GM12892 (cell line): ENCODE results near the gene GPC5.

Experiments
- POLR2A ChIP-seq: IDR thresholded peaks from 2 replicates; pipeline ENCODE4 v1.6.1; 2011; ENCODE audit warnings: low read depth, low read length, control low read depth
- POLR2AphosphoS5 ChIP-seq: IDR thresholded peaks from 2 replicates; pipeline ENCODE4 v1.6.1; 2011; ENCODE audit warnings: low read depth, low read length, control low read depth
- TAF1 ChIP-seq: IDR thresholded peaks from 2 replicates; pipeline ENCODE4 v1.6.1; 2011; ENCODE audit warnings: low read depth, mild to moderate bottlenecking, control low read depth, low read length, borderline replicate concordance

DNA sequence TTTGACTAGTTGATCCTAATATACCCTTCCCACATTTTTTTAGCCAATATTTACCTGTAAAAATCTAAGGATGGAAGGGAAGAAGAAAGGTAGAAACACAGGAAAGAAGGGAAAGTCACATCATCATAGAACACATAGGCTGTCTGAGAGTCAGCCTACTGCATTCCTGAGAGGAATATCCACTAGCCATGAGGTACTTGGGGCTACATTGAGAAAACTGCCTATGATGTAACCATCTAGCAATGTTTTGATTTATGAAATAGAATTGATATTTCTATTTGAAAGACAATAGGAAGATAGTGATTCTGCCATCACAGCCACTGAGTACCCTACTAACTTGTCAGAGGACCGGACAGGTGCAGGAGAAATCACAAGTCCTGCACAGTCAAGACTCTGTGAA is 873.8 kb downstream of the GPC5 start:
- TF ChIP-seq POLR2A: no peak
- no peak for TF ChIP-seq TAF1
- TF ChIP-seq POLR2AphosphoS5: no peak
